HCT116 (cell line): Measurements from ENCODE around the gene IRF4. TPM values are rescaled to one million over a fixed set of nuclear protein-coding genes. Genes with fewer than 3 reads are reported as not detected.

Experiments used
- ATAC-seq: fragments of 200-7000 bp; cut with Tn5 transposase; 2 replicates; pipeline ENCODE4 v1.9.1; 2020; ENCODE audit warnings: mild to moderate bottlenecking, moderate library complexity
- BruUV-seq: library from RNA; stranded (reverse); fragments of 400-500 nt; replicated peaks from 2 replicates; lab custom pipeline; 2021; lab: Mats Ljungman, UMichigan
- CTCF ChIA-PET: fragments of 300-600 bp; sonication (Branson Sonifier 250); formaldehyde crosslinking; loops from one replicate; lab custom pipeline; 2021; ENCODE audit warnings: antibody characterized with exemption; lab: Charles Lee
- POLR2A ChIA-PET: fragments of 300-600, 350-600 bp; sonication (Branson Sonifier 250); formaldehyde crosslinking; loops from one replicate; lab custom pipeline; 2021; ENCODE audit warnings: antibody characterized with exemption; lab: Charles Lee
- RAD21 ChIA-PET, 2 experiments: fragments of 300-600 bp; sonication (Branson Sonifier 250); formaldehyde crosslinking; loops; one replicate each; lab custom pipeline; 2023; ENCODE audit warnings: low total read pairs in 2 of 2; ENCODE audit not compliant: uncharacterized antibody in 2 of 2, unreplicated experiment in 2 of 2, low non-redundant PET in 1 of 2; lab: Charles Lee
- DNase-seq: peaks from one replicate; pipeline ENCODE4 v3.0.0-alpha.2; 2010; ENCODE audit warnings: low read depth, low spot score
- H2AFZ ChIP-seq: fragments of 200-600 bp; shearing (Covaris generic), sonication (generic); 2 replicates; pipeline ENCODE4 v1.6.1; 2017; ENCODE audit warnings: low read depth, mixed run types, mixed read lengths, antibody characterized with exemption, low read length; ENCODE audit not compliant: poor library complexity, severe bottlenecking
- H3K27ac ChIP-seq: 2 replicates; pipeline ENCODE4 v1.5.1; 2012; ENCODE audit warnings: low read depth, low read length
- H3K27me3 ChIP-seq: fragments of 200-600 bp; sonication (generic); 2 replicates; pipeline ENCODE4 v1.6.1; 2016; ENCODE audit warnings: mixed run types, low read length, mixed read lengths; ENCODE audit not compliant: insufficient read depth
- H3K36me3 ChIP-seq, 2 experiments: fragments of 200-500 bp in 1 of 2; fragments of 200-600 bp in 1 of 2; sonication (Bioruptor generic) in 1 of 2; sonication (generic) in 1 of 2; 2 replicates each; pipeline versions ENCODE4 v1.5.1 to v1.6.1; 2014 to 2016; ENCODE audit warnings: low read length in 2 of 2, inconsistent platforms in 1 of 2, mixed read lengths in 1 of 2, mixed run types in 1 of 2; ENCODE audit not compliant: insufficient read depth in 2 of 2, control insufficient read depth in 1 of 2
- H3K4me1 ChIP-seq, 2 experiments: fragments of 200-600 bp in 1 of 2; sonication (generic) in 1 of 2; 2 replicates each; pipeline versions ENCODE4 v1.5.1 to v1.6.1; 2012 to 2017; ENCODE audit warnings: low read length in 2 of 2, inconsistent platforms in 1 of 2, mild to moderate bottlenecking in 1 of 2, mixed read lengths in 1 of 2, mixed run types in 1 of 2, moderate library complexity in 1 of 2; ENCODE audit not compliant: insufficient read depth in 2 of 2, control insufficient read depth in 1 of 2
- H3K4me2 ChIP-seq: fragments of 200-600 bp; sonication (generic); 2 replicates; pipeline ENCODE4 v1.6.1; 2017; ENCODE audit warnings: mixed run types, low read length, mixed read lengths
- H3K4me3 ChIP-seq, 2 experiments: fragments of 200-600 bp in 1 of 2; sonication (generic) in 1 of 2; replicated peaks in 1 of 2; 2 replicates each; pipeline ENCODE4 v1.5.1; 2011 to 2016; ENCODE audit warnings: low read length in 2 of 2, control low read depth in 1 of 2, low read depth in 1 of 2, mild to moderate bottlenecking in 1 of 2, mixed read lengths in 1 of 2, mixed run types in 1 of 2
- H3K79me2 ChIP-seq: fragments of 200-600 bp; sonication (generic); 2 replicates; pipeline ENCODE4 v1.6.1; 2017; ENCODE audit warnings: mild to moderate bottlenecking, mixed run types, low read length, moderate library complexity, mixed read lengths; ENCODE audit not compliant: insufficient read depth
- H3K9ac ChIP-seq: fragments of 200-600 bp; sonication (generic); 2 replicates; pipeline ENCODE4 v1.6.1; 2016; ENCODE audit warnings: low read length, mixed read lengths
- H3K9me2 ChIP-seq: fragments of 200-600 bp; sonication (generic), shearing (Covaris generic); 2 replicates; pipeline ENCODE4 v1.6.1; 2017; ENCODE audit warnings: mixed run types, mild to moderate bottlenecking, moderate library complexity; ENCODE audit not compliant: insufficient read depth
- H3K9me3 ChIP-seq, 2 experiments: fragments of 200-500 bp in 1 of 2; fragments of 200-600 bp in 1 of 2; sonication (Bioruptor generic) in 1 of 2; sonication (generic) in 1 of 2; 2 replicates each; pipeline ENCODE4 v1.6.1; 2014 to 2017; ENCODE audit warnings: low read length in 2 of 2, mixed read lengths in 2 of 2, inconsistent platforms in 1 of 2, low read depth in 1 of 2, mild to moderate bottlenecking in 1 of 2, mixed run types in 1 of 2, moderate library complexity in 1 of 2; ENCODE audit not compliant: control insufficient read depth in 1 of 2, insufficient read depth in 1 of 2
- H4K20me1 ChIP-seq: fragments of 200-600 bp; sonication (generic), shearing (Covaris generic); 2 replicates; pipeline ENCODE4 v1.6.1; 2017; ENCODE audit warnings: mixed run types, mild to moderate bottlenecking, moderate library complexity; ENCODE audit not compliant: insufficient read depth
- CBX3 ChIP-seq: IDR thresholded peaks from 2 replicates; pipeline ENCODE4 v1.6.1; 2012; ENCODE audit warnings: low read depth
- CEBPB ChIP-seq: IDR thresholded peaks from 2 replicates; pipeline ENCODE4 v1.6.1; 2012; ENCODE audit warnings: low read depth
- CTCF ChIP-seq, 3 experiments: fragments of 200-600 bp in 1 of 3; sonication (generic) in 1 of 3; IDR thresholded peaks in 2 of 3; conservative IDR thresholded peaks in 1 of 3; 2 replicates each; pipeline ENCODE4 v1.5.1; 2012 to 2017; ENCODE audit warnings: low read depth in 2 of 3, low read length in 2 of 3, antibody characterized with exemption in 1 of 3, borderline replicate concordance in 1 of 3, control low read depth in 1 of 3, mild to moderate bottlenecking in 1 of 3, mixed read lengths in 1 of 3, mixed run types in 1 of 3, moderate library complexity in 1 of 3; ENCODE audit not compliant: insufficient read depth in 1 of 3
- EGR1 ChIP-seq: IDR thresholded peaks from 2 replicates; pipeline ENCODE4 v1.6.1; 2012; ENCODE audit warnings: low read depth
- EZH2phosphoT487 ChIP-seq: fragments of 200-600 bp; IDR thresholded peaks from 2 replicates; pipeline ENCODE4 v1.6.1; 2018; ENCODE audit warnings: antibody characterized with exemption, borderline replicate concordance
- FOSL1 ChIP-seq: IDR thresholded peaks from 2 replicates; pipeline ENCODE4 v1.6.1; 2012; ENCODE audit warnings: low read depth
- JUND ChIP-seq: IDR thresholded peaks from 2 replicates; pipeline ENCODE4 v1.6.1; 2012
- POLR2AphosphoS5 ChIP-seq: IDR thresholded peaks from 2 replicates; pipeline ENCODE4 v1.6.1; 2011; ENCODE audit warnings: mild to moderate bottlenecking, low read depth, low read length, moderate library complexity
- SP1 ChIP-seq: IDR thresholded peaks from 2 replicates; pipeline ENCODE4 v1.6.1; 2012; ENCODE audit warnings: low read depth
- YY1 ChIP-seq: IDR thresholded peaks from 2 replicates; pipeline ENCODE4 v1.6.1; 2011; ENCODE audit warnings: low read length, low read depth, moderate library complexity, mild to moderate bottlenecking; ENCODE audit not compliant: insufficient replicate concordance; ENCODE audit errors: extremely low read depth
- ZFX ChIP-seq: fragments of 450-650 bp; IDR thresholded peaks from 2 replicates; pipeline ENCODE4 v1.6.1; 2017
- intact Hi-C: fragments of 100-400 bp; cut with micrococcal nuclease; formaldehyde crosslinking; loops from 2 replicates; pipeline ENCODE4 v1.10.0; 2022
- total RNA-seq: library from RNA; stranded (reverse); gene quantifications from one replicate; pipeline ENCODE4 v1.2.1, GENCODE V29; 2021; ENCODE audit not compliant: unreplicated experiment
- TF ChIP-seq, protein P1 (sequence below): IDR thresholded peaks from 2 replicates; pipeline ENCODE4 v1.6.1; 2012; ENCODE audit warnings: low read depth
- TF ChIP-seq, protein P2 (sequence below): IDR thresholded peaks from 2 replicates; pipeline ENCODE4 v1.6.1; 2012

Gene IRF4
- total RNA-seq, 1 experiment from 2014 or later, result 1.2 TPM

GRCh38 chr6:384898-385297 is 6.7 kb upstream of the IRF4 start:
- Histone ChIP-seq H3K9me3 (no peaks in the 10 kb centered on the region; a peak in 2 of 4 replicates), H3K27ac (no peak overlapping the region), H3K36me3 (no peaks in the 10 kb centered on the region), H4K20me1 (no peaks in the 10 kb centered on the region), H3K79me2 (no peaks in the 10 kb centered on the region), H3K4me3 (no peak overlapping the region), H3K9ac (no peak overlapping the region), H2AFZ (no peak overlapping the region), H3K9me2 (no peaks in the 10 kb centered on the region), H3K4me2 (no peak overlapping the region), H3K4me1 (no peaks in the 10 kb centered on the region), H3K27me3 (no peaks in the 10 kb centered on the region)
- TF ChIP-seq SP1 (no peak), JUND (no peak), YY1 (no peak), POLR2AphosphoS5 (no peak), CBX3 (no peak), EGR1 (no peak), EZH2phosphoT487 (no peak), FOSL1 (no peak), CTCF (IDR thresholded peaks at IDR 0.05 in 2 of 3, conservative IDR thresholded peaks at IDR 0.05 in 1 of 3; ENCODE audit: borderline replicate concordance in 1 of 3, insufficient read depth in 1 of 3, low read depth in 2 of 3, low read length in 2 of 3) (no peak), CEBPB (no peak), ZFX (no peak)
- TF ChIP-seq, protein P1, sequence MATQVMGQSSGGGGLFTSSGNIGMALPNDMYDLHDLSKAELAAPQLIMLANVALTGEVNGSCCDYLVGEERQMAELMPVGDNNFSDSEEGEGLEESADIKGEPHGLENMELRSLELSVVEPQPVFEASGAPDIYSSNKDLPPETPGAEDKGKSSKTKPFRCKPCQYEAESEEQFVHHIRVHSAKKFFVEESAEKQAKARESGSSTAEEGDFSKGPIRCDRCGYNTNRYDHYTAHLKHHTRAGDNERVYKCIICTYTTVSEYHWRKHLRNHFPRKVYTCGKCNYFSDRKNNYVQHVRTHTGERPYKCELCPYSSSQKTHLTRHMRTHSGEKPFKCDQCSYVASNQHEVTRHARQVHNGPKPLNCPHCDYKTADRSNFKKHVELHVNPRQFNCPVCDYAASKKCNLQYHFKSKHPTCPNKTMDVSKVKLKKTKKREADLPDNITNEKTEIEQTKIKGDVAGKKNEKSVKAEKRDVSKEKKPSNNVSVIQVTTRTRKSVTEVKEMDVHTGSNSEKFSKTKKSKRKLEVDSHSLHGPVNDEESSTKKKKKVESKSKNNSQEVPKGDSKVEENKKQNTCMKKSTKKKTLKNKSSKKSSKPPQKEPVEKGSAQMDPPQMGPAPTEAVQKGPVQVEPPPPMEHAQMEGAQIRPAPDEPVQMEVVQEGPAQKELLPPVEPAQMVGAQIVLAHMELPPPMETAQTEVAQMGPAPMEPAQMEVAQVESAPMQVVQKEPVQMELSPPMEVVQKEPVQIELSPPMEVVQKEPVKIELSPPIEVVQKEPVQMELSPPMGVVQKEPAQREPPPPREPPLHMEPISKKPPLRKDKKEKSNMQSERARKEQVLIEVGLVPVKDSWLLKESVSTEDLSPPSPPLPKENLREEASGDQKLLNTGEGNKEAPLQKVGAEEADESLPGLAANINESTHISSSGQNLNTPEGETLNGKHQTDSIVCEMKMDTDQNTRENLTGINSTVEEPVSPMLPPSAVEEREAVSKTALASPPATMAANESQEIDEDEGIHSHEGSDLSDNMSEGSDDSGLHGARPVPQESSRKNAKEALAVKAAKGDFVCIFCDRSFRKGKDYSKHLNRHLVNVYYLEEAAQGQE, result no peak
- TF ChIP-seq, protein P2, sequence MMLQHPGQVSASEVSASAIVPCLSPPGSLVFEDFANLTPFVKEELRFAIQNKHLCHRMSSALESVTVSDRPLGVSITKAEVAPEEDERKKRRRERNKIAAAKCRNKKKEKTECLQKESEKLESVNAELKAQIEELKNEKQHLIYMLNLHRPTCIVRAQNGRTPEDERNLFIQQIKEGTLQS, result no peak
- ATAC-seq (no peak), DNase-seq (no peak)
- ChIA-PET POLR2A (no interaction called here), CTCF (no interaction called here), RAD21 (no interaction called here)
- BruUV-seq, result no TSS peak
- intact Hi-C loops, result no loop called here
